HTR-8/SVneo (cell line): ENCODE results near the gene LINC00237.

Source experiments
- DNase-seq: peaks from one replicate; pipeline ENCODE4 v3.0.0; 2011; ENCODE audit warnings: low spot score, mixed read lengths; ENCODE audit not compliant: insufficient read length
- FAIRE-seq: peaks from 2 replicates; lab custom pipeline; 2011; peaks lifted over from hg19 to GRCh38; lab: Jason Lieb, UNC

LINC00237 gene

GRCh38 chr20:21125849-21126580 is 19.9 kb upstream of the LINC00237 start, which contains the start of gene KIZ:
Gene KIZ, plus strand, starts transcription at chr20:21126082. Its CDS starts 34 bp downstream, at chr20:21126116.
- DNase-seq: peak; percentile 84
- peak; percentile 96 for FAIRE-seq

DNA sequence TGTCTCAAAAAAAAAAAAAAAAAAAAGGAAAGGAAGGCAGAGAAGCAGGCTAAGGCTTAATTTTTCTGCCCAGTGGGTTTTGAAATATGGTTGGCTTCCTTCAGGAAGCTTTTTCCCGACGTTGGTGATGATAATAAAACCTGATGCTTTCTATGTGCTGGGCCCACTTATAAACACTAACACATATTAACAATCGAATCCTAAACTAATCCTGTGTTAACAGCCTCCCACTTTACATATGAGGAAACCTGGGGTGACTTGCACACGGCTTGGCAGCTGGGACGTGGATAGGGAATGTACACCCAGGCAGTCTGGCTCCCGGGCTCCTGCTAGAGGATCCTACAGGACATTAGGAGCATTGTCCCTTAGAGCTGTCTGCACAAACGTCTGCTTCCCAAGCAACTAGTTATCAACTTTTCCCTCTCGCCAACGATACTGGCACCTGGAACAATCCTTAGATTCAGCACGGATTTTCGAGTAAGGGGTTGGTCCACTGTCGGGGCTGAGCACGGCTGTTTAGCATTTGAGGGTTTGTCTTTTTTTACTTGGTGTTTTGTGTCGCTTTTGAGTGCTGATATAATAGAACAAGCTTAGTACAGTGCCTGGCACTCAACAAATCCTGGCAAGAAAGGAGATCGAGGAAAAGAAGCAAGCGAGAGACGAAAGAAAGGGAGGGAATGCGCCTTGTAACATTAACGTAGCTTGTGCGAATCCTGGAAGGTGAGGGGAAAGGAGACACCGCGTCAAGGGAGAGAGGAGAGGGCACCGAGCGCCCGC is 19.1 kb upstream of the LINC00237 start:
- DNase-seq (peak; percentile 54), FAIRE-seq (peak; percentile 26)

- DNase-seq (no peak), FAIRE-seq (no peak)
These were observed 18.0 kb upstream of the LINC00237 start for GRCh38 chr20:21124190-21124589.

GRCh38 chr20:21118782-21119181 is 12.6 kb upstream of the LINC00237 start:
- DNase-seq (no peak), FAIRE-seq (no peak)

DNA sequence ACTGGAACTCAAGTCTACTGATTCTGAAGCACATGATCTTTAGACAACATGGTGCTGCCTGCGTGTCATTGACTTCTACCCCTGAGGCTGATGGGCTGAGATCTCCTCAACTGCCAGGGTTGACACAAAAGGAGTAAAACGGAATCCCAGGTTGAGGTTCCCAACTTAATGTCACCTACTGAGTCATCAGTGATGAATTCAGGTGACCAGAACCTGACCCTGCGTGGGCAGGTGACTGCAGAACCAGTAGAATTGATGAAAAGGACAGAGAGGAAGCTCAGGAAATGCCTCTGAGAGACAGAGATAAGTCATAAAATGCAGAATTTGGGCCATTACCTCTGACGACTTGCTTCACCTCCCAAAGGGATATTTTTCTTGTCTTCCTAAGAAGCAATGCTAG is 12.0 kb upstream of the LINC00237 start:
- DNase-seq (no peak), FAIRE-seq (no peak)

- DNase-seq (no peak), FAIRE-seq (no peak)
These were observed 11.4 kb upstream of the LINC00237 start for GRCh38 chr20:21117521-21117920.

DNA sequence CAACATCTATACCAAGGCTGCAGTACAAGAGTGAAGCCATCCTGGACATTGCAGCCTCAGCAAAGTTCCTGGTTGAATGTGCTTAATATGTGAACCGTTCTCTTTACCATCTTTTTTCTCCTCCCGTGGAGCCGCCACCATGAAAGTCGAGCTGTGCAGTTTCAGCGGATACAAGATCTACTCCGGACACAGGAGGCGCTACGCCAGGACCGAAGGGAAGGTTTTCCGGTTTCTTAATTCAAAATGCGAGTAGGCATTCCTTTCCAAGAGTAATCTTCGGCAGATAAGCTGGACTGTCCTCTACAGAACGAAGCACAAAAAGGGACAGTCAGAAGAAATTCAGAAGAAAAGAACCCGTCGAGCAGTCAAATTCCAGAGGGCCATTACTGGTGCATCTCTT is 8.4 kb upstream of the LINC00237 start:
- FAIRE-seq: no peak
- no peak for DNase-seq

GRCh38 chr20:21113697-21114096 is 7.5 kb upstream of the LINC00237 start:
- FAIRE-seq (no peak), DNase-seq (no peak)

GRCh38 chr20:21111416-21111815 is 5.3 kb upstream of the LINC00237 start:
- no peak for FAIRE-seq
- DNase-seq: no peak

- FAIRE-seq: no peak
- no peak for DNase-seq
These were observed 4.7 kb upstream of the LINC00237 start for GRCh38 chr20:21110811-21111210.

- no peak for FAIRE-seq
- DNase-seq: no peak
These were observed 3.0 kb upstream of the LINC00237 start for GRCh38 chr20:21109144-21109543.

DNA sequence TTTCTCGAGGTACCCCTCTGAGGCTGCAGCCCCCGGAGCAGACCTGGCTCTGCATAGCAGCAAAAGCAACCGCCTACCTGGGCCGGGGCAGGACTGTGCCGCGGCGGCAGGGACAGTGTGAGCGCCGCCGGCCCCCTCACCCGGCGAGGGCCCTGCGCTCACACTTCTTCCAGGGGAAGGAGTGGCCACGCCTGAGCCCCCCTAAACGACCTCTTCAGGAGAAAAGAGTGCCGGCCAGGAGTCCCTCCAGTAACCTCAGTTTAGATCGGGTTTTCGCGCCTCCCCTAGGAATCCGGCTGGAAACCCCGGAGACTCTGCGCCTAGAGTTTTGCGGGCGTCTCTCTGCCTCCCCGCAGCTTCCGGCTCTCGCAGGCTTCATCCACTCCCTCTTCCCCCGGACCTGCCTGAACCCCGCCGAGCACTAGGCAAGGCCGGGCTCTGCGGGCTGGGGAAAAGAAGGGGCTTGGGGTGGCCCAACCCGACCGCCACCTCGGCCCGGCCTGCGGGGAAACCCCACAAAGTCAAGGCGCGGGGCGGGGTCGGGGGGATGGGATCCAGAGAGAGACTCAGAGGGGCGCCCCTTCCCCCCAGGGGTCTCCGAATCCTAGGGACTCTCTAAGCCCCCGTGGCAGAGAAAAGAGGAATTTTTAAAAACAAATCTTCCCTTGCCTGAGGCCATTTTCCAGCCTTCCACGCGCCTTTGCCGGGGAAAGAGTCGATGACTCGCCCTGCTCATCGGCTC is 558 bp downstream of the LINC00237 start:
- no peak for FAIRE-seq
- no peak for DNase-seq

DNA sequence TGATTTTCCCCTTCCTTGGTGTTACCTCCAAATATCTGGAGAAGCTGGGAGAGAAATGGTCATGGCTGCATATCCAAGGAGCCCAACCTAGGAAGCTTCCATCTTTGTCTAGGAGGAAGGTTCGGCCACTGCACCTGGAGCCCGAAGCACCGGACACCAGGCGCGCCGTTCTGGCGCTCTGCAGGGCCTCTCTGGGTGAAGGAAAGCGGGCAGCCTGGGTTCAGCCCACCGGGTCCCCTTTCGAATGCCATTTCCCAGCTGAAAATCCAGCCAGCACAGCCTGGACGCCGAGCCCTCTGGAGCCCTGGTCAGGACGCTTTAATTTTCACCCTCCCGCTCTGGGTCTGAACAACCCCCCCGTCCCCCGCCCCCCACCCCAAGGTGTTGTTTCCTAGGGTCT is 1.2 kb downstream of the LINC00237 start:
- no peak for DNase-seq
- FAIRE-seq: no peak

DNA sequence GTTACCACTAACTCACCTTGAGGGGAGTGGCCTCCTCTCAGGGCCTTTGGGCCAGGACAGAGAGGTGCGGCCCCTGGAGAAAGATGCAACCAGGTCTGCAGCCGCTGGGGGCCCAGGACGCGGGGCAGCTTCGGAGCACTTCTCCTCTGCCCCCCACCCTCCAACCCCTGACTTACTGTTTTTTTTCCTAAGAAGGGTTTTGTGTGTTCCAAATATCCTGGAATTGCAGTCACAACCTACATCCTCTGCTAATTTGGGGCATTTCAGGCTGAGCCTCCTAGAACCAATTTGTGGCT is 1.7 kb downstream of the LINC00237 start:
- DNase-seq (no peak), FAIRE-seq (no peak)

GRCh38 chr20:21103582-21104465 is 2.3 kb downstream of the LINC00237 start:
- DNase-seq (no peak), FAIRE-seq (no peak)

- no peak for DNase-seq
- FAIRE-seq: no peak
These were observed 3.4 kb downstream of the LINC00237 start for GRCh38 chr20:21102603-21103311.

GRCh38 chr20:21101932-21102575 is 4.1 kb downstream of the LINC00237 start:
- DNase-seq (no peak), FAIRE-seq (no peak)

GRCh38 chr20:21101453-21101931 is 4.7 kb downstream of the LINC00237 start:
- FAIRE-seq (no peak), DNase-seq (no peak)
